GM12878 (cell line): ENCODE data around the gene PDZD8. TPM values are rescaled to one million over a fixed set of nuclear protein-coding genes. Genes with fewer than 3 reads are reported as not detected.

Experiments
- ATAC-seq: fragments of 200-7000 bp; cut with Tn5 transposase; 3 replicates; pipeline ENCODE4 v1.9.1; 2020; ENCODE audit warnings: mild to moderate bottlenecking, moderate library complexity
- BruUV-seq: library from RNA; stranded (reverse); fragments of 400-500 nt; replicated peaks from 2 replicates; lab custom pipeline; 2021; lab: Mats Ljungman, UMichigan
- CTCF ChIA-PET: fragments of 300-600 bp; sonication (Branson Sonifier 250); formaldehyde crosslinking; extraction: SDS; loops from one replicate; lab custom pipeline; 2021; ENCODE audit warnings: inconsistent platforms; lab: Yijun Ruan, JAX
- POLR2A ChIA-PET: fragments of 350-600 bp; formaldehyde crosslinking; extraction: SDS; loops from one replicate; lab custom pipeline; 2021; ENCODE audit warnings: inconsistent platforms; lab: Charles Lee
- RAD21 ChIA-PET: fragments of 300-600 bp; sonication (Branson Sonifier 250); formaldehyde crosslinking; loops from one replicate; lab custom pipeline; 2023; ENCODE audit warnings: antibody characterized with exemption; ENCODE audit not compliant: unreplicated experiment; lab: Charles Lee
- SMC1A ChIA-PET: fragments of 300-600 bp; sonication (Branson Sonifier 250); formaldehyde crosslinking; loops from one replicate; lab custom pipeline; 2023; ENCODE audit not compliant: unreplicated experiment, uncharacterized antibody; lab: Charles Lee
- DNase-seq: peaks from one replicate; pipeline ENCODE4 v3.0.0-alpha.2; 2011; ENCODE audit warnings: low read depth, low spot score
- FAIRE-seq: peaks from 3 replicates; lab custom pipeline; 2011; peaks lifted over from hg19 to GRCh38; lab: Jason Lieb, UNC
- H2AFZ ChIP-seq: 2 replicates; pipeline ENCODE4 v1.6.0; 2011; ENCODE audit warnings: low read depth, low read length, control low read depth; ENCODE audit not compliant: control insufficient read depth
- H3K27ac ChIP-seq: 2 replicates; pipeline ENCODE4 v1.5.1; 2011; ENCODE audit warnings: control low read depth; ENCODE audit not compliant: control insufficient read depth, insufficient read depth
- H3K27me3 ChIP-seq, 2 experiments: replicated peaks in 1 of 2; 2 replicates each; pipeline versions ENCODE4 v1.6.0 to v1.6.1; 2011; ENCODE audit warnings: low read length in 1 of 2; ENCODE audit not compliant: control insufficient read depth in 2 of 2, insufficient read depth in 2 of 2
- H3K36me3 ChIP-seq, 2 experiments: 2 replicates each; pipeline ENCODE4 v1.5.1; 2011; ENCODE audit warnings: low read length in 1 of 2; ENCODE audit not compliant: control insufficient read depth in 2 of 2, insufficient read depth in 2 of 2
- H3K4me1 ChIP-seq: 2 replicates; pipeline ENCODE4 v1.6.1; 2011; ENCODE audit warnings: mild to moderate bottlenecking, low read length, moderate library complexity, mixed read lengths; ENCODE audit not compliant: control insufficient read depth, insufficient read depth
- H3K4me2 ChIP-seq: 2 replicates; pipeline ENCODE4 v1.6.0; 2011; ENCODE audit warnings: control low read depth; ENCODE audit not compliant: control insufficient read depth, insufficient read depth
- H3K4me3 ChIP-seq: fragments of 200-600 bp; sonication (generic); 2 replicates; pipeline ENCODE4 v1.5.1; 2016
- H3K79me2 ChIP-seq: 2 replicates; pipeline ENCODE4 v1.6.0; 2011; ENCODE audit warnings: low read length; ENCODE audit not compliant: control insufficient read depth, insufficient read depth
- H3K9ac ChIP-seq: 2 replicates; pipeline ENCODE4 v1.8.0; 2011; ENCODE audit warnings: low read length, control low read depth, mixed read lengths; ENCODE audit not compliant: control insufficient read depth, insufficient read depth
- H3K9me3 ChIP-seq: replicated peaks from 3 replicates; pipeline ENCODE4 v1.5.1; 2011; ENCODE audit warnings: mild to moderate bottlenecking, low read length; ENCODE audit not compliant: control insufficient read depth, insufficient read depth
- H4K20me1 ChIP-seq: 2 replicates; pipeline ENCODE4 v1.6.0; 2011; ENCODE audit not compliant: control insufficient read depth, insufficient read depth
- CHD2 ChIP-seq: IDR thresholded peaks from 2 replicates; pipeline ENCODE4 v1.6.1; 2011; ENCODE audit warnings: low read depth, low read length, improper control_type of control experiment, borderline replicate concordance
- FOS ChIP-seq: IDR thresholded peaks from 3 replicates; pipeline ENCODE4 v1.6.1; 2011; ENCODE audit warnings: borderline replicate concordance; ENCODE audit not compliant: insufficient read length; ENCODE audit errors: extremely low read depth
- GABPA ChIP-seq: IDR thresholded peaks from 2 replicates; pipeline ENCODE4 v1.6.1; 2014; ENCODE audit warnings: antibody characterized with exemption, low read depth, mild to moderate bottlenecking, inconsistent platforms
- MTA2 ChIP-seq: fragments of 450-650 bp; IDR thresholded peaks from 2 replicates; pipeline ENCODE4 v1.6.1; 2016; ENCODE audit warnings: low read depth, mild to moderate bottlenecking, moderate library complexity
- NR2C1 ChIP-seq: fragments of 450-650 bp; IDR thresholded peaks from 2 replicates; pipeline ENCODE4 v1.6.1; 2017; ENCODE audit warnings: antibody characterized with exemption, mild to moderate bottlenecking, moderate library complexity
- NR2C2 ChIP-seq: IDR thresholded peaks from 2 replicates; pipeline ENCODE4 v1.6.1; 2011; ENCODE audit warnings: borderline replicate concordance, low read depth; ENCODE audit not compliant: control insufficient read depth, insufficient read length
- RAD21 ChIP-seq: IDR thresholded peaks from 2 replicates; pipeline ENCODE4 v1.6.1; 2011; ENCODE audit warnings: mild to moderate bottlenecking, low read depth, low read length, moderate library complexity; ENCODE audit not compliant: insufficient read depth
- STAT3 ChIP-seq: IDR thresholded peaks from 2 replicates; pipeline ENCODE4 v1.6.1; 2011; ENCODE audit warnings: low read depth, low read length, improper control_type of control experiment
- TCF3 ChIP-seq: IDR thresholded peaks from 2 replicates; pipeline ENCODE4 v1.6.1; 2012; ENCODE audit warnings: low read depth, mild to moderate bottlenecking, low read length, borderline replicate concordance; ENCODE audit not compliant: insufficient read depth
- ZBED1 ChIP-seq: IDR thresholded peaks from 2 replicates; pipeline ENCODE4 v1.6.1; 2016; ENCODE audit warnings: borderline replicate concordance
- WGBS: methylation state at CpG from one replicate; pipeline ENCODE4 v1.1.6; 2016; ENCODE audit warnings: low lambda C conversion rate; ENCODE audit not compliant: insufficient replicate concordance, insufficient coverage; ENCODE audit errors: missing lambda C conversion rate; 5-methylcytosine and 5-hydroxymethylcytosine counted together
- in situ Hi-C: fragments of 300-500 bp; cut with MboI; formaldehyde crosslinking; loops from 9 replicates; pipeline ENCODE4 v1.14.3; 2018; ENCODE audit warnings: mixed read lengths
- intact Hi-C: fragments of 100-400 bp; cut with micrococcal nuclease; formaldehyde crosslinking; loops from one replicate; pipeline ENCODE4 v1.14.2; 2022; ENCODE audit not compliant: unreplicated experiment
- polyA plus RNA-seq, 11 experiments: library from polyadenylated mRNA; depleted of rRNA in 4 of 11; unstranded in 6 of 11; stranded (reverse) in 5 of 11; fragments of >200 nt; fragmentation: Nextera tagmentation in 4 of 11; fragmentation: Illumina TruSeq in 1 of 11; extraction: Ambion mirVana in 4 of 11; extraction: Trizol in 1 of 11; gene quantifications; 1 replicate in 1 of 11; 2 replicates in 10 of 11; pipeline versions ENCODE4 v1.2.1 to v1.2.3, GENCODE V29; 2011 to 2016; ENCODE audit warnings: inconsistent platforms in 2 of 11, missing spikeins in 2 of 11, low read depth in 1 of 11
- total RNA-seq, 4 experiments: library from RNA; depleted of rRNA in 3 of 4; stranded (reverse); fragments of >200 nt in 3 of 4; fragmentation: Illumina TruSeq in 1 of 4; extraction: Trizol in 1 of 4; gene quantifications; 2 replicates each; pipeline versions ENCODE4 v1.2.1 to v1.2.3, GENCODE V29; 2013 to 2021
- TF ChIP-seq, protein P1 (sequence below): fragments of 450-650 bp; IDR thresholded peaks from 2 replicates; pipeline ENCODE4 v1.6.1; 2014; ENCODE audit warnings: mild to moderate bottlenecking

Gene PDZD8
- total and polyA plus RNA-seq, 10 of the 15 experiments (the other 5 are each of a cell fraction or from before 2014, with no cell fraction given): 2.0 to 21.2 (median 6.7) TPM

DNA sequence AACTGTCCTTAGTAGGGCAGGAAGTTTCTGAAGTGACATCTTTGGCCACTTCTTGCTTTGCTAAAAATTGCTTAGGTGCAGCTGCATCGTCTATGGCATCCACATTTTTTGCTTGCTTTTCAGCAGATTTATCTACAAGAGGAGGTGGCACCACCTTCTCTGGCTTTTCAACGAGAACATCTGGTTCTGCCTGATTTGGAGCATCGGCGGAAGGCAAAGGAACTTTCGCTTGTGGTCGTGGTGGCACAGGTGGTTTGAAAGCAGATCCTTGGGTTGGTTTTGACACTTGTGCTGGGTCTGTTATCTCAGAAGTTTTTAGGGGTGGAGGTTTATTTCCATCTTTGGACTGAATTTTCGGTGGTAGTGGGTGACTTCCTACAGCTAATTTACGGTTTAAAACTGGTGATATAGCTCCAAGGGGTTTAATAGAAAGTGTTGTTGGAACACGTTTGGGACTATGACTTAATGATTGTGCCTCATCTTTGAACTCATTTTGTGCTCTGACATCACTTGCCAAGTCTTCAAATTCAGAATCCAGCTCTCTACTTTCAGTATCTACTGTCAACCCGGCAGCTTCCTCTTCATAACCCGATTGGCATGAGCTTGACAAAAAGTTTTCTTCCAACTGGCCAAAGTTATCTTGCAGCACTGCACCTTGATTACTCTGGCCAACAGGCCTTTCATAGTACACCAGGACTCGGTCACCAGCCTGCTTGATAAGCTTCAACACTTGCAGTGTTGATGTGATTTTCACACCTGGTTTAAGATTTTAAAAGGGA lies 90.3 kb downstream of the PDZD8 start:
- H3K36me3 ChIP-seq: peaks cover 6 to 19% of the 10 kb centered on the region in 2 experiments
- no peaks in the 10 kb centered on the region for H3K27me3 ChIP-seq
- no peak for FAIRE-seq
- H3K4me3 ChIP-seq: no peak overlapping the region
- H3K9ac ChIP-seq: no peak overlapping the region
- ChIA-PET SMC1A (interaction anchor here (0.8 to 1.9 kb wide), 6 partner anchors 10 to 68 kb away, joined by 3 to 4 read pairs (median 3); no protein-coding TSS in a partner anchor), POLR2A (no interaction called here), CTCF (interaction anchor here (1.8 to 2.2 kb wide), 2 partner anchors 34 to 35 kb away, joined by 4 to 5 read pairs; no protein-coding TSS in a partner anchor), RAD21 (interaction anchor here (1.2 kb wide), 1 partner anchor 35 kb away, joined by 3 read pairs; no protein-coding TSS in a partner anchor)
- TF ChIP-seq STAT3: no peak
- TF ChIP-seq RAD21: no peak
- no peak for TF ChIP-seq CHD2
- TF ChIP-seq TCF3: no peak
- no peak for TF ChIP-seq MTA2
- TF ChIP-seq, protein P1, sequence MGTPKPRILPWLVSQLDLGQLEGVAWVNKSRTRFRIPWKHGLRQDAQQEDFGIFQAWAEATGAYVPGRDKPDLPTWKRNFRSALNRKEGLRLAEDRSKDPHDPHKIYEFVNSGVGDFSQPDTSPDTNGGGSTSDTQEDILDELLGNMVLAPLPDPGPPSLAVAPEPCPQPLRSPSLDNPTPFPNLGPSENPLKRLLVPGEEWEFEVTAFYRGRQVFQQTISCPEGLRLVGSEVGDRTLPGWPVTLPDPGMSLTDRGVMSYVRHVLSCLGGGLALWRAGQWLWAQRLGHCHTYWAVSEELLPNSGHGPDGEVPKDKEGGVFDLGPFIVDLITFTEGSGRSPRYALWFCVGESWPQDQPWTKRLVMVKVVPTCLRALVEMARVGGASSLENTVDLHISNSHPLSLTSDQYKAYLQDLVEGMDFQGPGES: no peak
- TF ChIP-seq NR2C1: no peak
- no peak for TF ChIP-seq NR2C2
- TF ChIP-seq GABPA: no peak
- no peak for TF ChIP-seq FOS
- TF ChIP-seq ZBED1: no peak
- no peak overlapping the region for H2AFZ ChIP-seq
- H3K4me1 ChIP-seq: no peaks in the 10 kb centered on the region
- H3K27ac ChIP-seq: no peak overlapping the region
- in situ Hi-C loops (no loop called here), intact Hi-C loops (no loop called here)
- 86% methylated on average over 12 of the region's 12 CpGs for WGBS
- no peak for DNase-seq
- BruUV-seq: no TSS peak
- H3K79me2 ChIP-seq: no peaks in the 10 kb centered on the region
- no peaks in the 10 kb centered on the region for H3K9me3 ChIP-seq
- no peak for ATAC-seq
- peaks cover 2% of the 10 kb centered on the region; the same call in 1 of the 2 replicates for H4K20me1 ChIP-seq
- H3K4me2 ChIP-seq: no peak overlapping the region
